Measurements from ENCODE around the gene BRD9.
"Not testable (repeated sequence)": the region's sequence is repeated elsewhere in the genome, so short reads cannot be mapped to it uniquely, and the experiment has no call there.

The BRD9 gene

GRCh38 chr5:880816-881550, 11.6 kb downstream of the BRD9 start:
- Histone ChIP-seq H3K4me1 (ENCODE audit: low read depth, poor library complexity, severe bottlenecking) (no peaks in the 10 kb centered on the region), H4K20me1 (ENCODE audit: insufficient read depth) (no peaks in the 10 kb centered on the region; the same call in 1 of the 2 replicates), H3K36me3 (ENCODE audit: insufficient read depth) (peaks cover 25% of the 10 kb centered on the region; the same call in 1 of the 2 replicates), H3K79me2 (ENCODE audit: insufficient read depth, low read depth) (peaks cover 39% of the 10 kb centered on the region), H2AFZ (ENCODE audit: low read depth) (no peak overlapping the region), H3K4me2 (no peak overlapping the region), H3K9ac (no peak overlapping the region), H3K27ac (no peak overlapping the region), H3K27me3 (ENCODE audit: insufficient read depth, low read depth) (no peaks in the 10 kb centered on the region), H3K4me3 (IDR thresholded peaks at IDR 0.05; ENCODE audit: insufficient read depth, low read depth, low read length) (no peak overlapping the region)
- no peak for TF ChIP-seq CTCF (conservative IDR thresholded peaks at IDR 0.05; ENCODE audit: low read depth, low read length)

GRCh38 chr5:878677-879076, 13.9 kb downstream of the BRD9 start:
- not testable (repeated sequence) for H3K9ac ChIP-seq; H3K27me3 ChIP-seq (ENCODE audit: insufficient read depth, low read depth); H3K4me1 ChIP-seq (ENCODE audit: low read depth, poor library complexity, severe bottlenecking); H3K4me2 ChIP-seq; H2AFZ ChIP-seq (ENCODE audit: low read depth); H3K27ac ChIP-seq; H3K4me3 ChIP-seq (IDR thresholded peaks at IDR 0.05; ENCODE audit: insufficient read depth, low read depth, low read length); H4K20me1 ChIP-seq (ENCODE audit: insufficient read depth)
- H3K79me2 ChIP-seq (ENCODE audit: insufficient read depth, low read depth) = peaks cover 23% of the 10 kb centered on the region
- peaks cover 15% of the 10 kb centered on the region; the same call in 1 of the 2 replicates for H3K36me3 ChIP-seq (ENCODE audit: insufficient read depth)

GRCh38 chr5:878125-878524, 14.5 kb downstream of the BRD9 start:
- no peaks in the 10 kb centered on the region; the same call in 1 of the 2 replicates for H4K20me1 ChIP-seq (ENCODE audit: insufficient read depth)
- no peaks in the 10 kb centered on the region for H3K4me1 ChIP-seq (ENCODE audit: low read depth, poor library complexity, severe bottlenecking)
- H3K27me3 ChIP-seq (ENCODE audit: insufficient read depth, low read depth) = no peaks in the 10 kb centered on the region
- no peak overlapping the region for H3K4me2 ChIP-seq
- H3K27ac ChIP-seq = no peak overlapping the region
- peaks cover 17% of the 10 kb centered on the region for H3K79me2 ChIP-seq (ENCODE audit: insufficient read depth, low read depth)
- H3K36me3 ChIP-seq (ENCODE audit: insufficient read depth) = peaks cover 10% of the 10 kb centered on the region; the same call in 1 of the 2 replicates
- no peak overlapping the region for H3K9ac ChIP-seq
- TF ChIP-seq CTCF (conservative IDR thresholded peaks at IDR 0.05; ENCODE audit: low read depth, low read length) = no peak
- H3K4me3 ChIP-seq (IDR thresholded peaks at IDR 0.05; ENCODE audit: insufficient read depth, low read depth, low read length) = no peak overlapping the region
- H2AFZ ChIP-seq (ENCODE audit: low read depth) = no peak overlapping the region

GRCh38 chr5:876398-877365, 15.9 kb downstream of the BRD9 start:
- Histone ChIP-seq H3K27ac (no peak overlapping the region), H3K36me3 (ENCODE audit: insufficient read depth) (peaks cover 5% of the 10 kb centered on the region; the same call in 1 of the 2 replicates), H3K4me2 (no peak overlapping the region), H3K79me2 (ENCODE audit: insufficient read depth, low read depth) (peaks cover 3% of the 10 kb centered on the region; the same call in 1 of the 2 replicates), H3K4me3 (IDR thresholded peaks at IDR 0.05; ENCODE audit: insufficient read depth, low read depth, low read length) (no peak overlapping the region), H2AFZ (ENCODE audit: low read depth) (no peak overlapping the region), H3K4me1 (ENCODE audit: low read depth, poor library complexity, severe bottlenecking) (no peaks in the 10 kb centered on the region), H3K9ac (no peak overlapping the region), H4K20me1 (ENCODE audit: insufficient read depth) (no peaks in the 10 kb centered on the region), H3K27me3 (ENCODE audit: insufficient read depth, low read depth) (no peaks in the 10 kb centered on the region)
- no peak for TF ChIP-seq CTCF (conservative IDR thresholded peaks at IDR 0.05; ENCODE audit: low read depth, low read length)

Data from KMS-11 (cell line).